Inflammatory macrophage treated with lipopolysaccharide for 4 hours (primary cell): ENCODE results near the gene P3R3URF.
"Not testable (repeated sequence)": the region's sequence is repeated elsewhere in the genome, so short reads cannot be mapped to it uniquely, and the experiment has no call there.

Source experiments
- DNase-seq: peaks from one replicate; pipeline ENCODE4 v3.0.0-alpha.2; 2020

Gene P3R3URF

GRCh38 chr1:46176211-46176865 is at the start of gene P3R3URF:
Gene P3R3URF, minus strand, starts transcription at chr1:46176488. Its CDS starts 17 bp downstream, at chr1:46176471.
- DNase-seq: no peak

DNA sequence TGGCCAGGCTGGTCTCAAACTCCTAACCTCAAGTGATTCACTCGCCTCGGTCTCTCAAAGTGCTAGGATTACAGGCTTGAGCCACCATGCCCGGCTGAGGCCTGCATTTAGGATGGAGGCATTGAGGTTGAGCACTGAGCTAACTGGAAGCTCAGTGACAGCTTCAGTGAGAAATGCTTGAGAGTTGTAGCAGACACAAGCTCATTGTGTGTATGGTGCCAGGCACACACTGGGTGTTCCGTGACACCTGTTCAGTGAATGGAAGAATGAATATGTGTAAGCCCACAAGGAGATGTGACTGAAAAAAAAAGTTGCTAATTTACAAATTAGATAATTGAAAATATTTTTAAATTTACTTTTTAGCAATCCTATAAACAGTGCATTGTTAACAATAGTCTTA is 48.7 kb upstream of the P3R3URF start:
- DNase-seq: no peak

DNA sequence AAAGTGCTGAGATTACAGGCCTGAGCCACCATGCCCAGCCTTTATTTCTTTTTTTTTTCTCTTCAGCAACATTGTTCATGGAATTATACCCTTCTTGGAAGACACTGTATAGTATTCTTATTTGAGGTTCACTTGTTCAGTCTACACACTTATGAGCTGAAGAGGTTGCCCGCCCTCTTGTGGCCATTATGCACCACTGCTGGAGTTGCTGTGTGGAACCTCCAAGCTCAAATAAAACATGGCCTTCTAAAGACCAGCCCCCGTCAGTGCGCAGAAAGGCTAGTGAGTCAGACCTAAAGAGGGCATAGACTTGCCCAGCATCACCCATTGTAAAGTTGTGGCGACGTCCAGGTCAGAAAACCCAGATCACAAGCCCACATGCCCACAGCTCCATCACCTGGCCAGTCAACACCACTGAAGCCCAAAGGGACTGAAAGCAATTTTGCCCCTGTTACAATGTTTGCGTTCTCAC is 47.2 kb upstream of the P3R3URF start:
- DNase-seq: peak; percentile 77

- not testable (repeated sequence) for DNase-seq
Observed at GRCh38 chr1:46223055-46223454, 46.8 kb upstream of the P3R3URF start.

DNA sequence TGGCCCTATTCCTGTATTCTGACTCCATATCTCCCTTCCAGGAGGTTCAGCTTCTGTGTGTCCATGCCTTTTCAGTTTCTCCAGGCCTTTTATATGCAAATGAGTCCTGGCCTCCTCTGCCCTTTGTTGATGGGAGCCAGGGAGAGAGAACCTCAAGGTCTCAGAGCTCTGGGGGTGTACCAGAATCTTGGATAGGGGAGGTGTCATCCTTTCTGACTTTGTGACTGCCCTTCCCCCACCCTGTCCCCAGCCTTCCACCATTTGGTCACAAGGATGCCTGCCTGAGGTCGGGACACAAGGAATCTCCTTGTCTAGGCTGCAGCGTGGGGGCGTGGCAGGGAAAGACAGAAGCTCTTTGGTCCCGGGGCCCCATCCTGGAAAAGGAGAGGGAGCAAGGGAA is 45.5 kb upstream of the P3R3URF start:
- DNase-seq: no peak

DNA sequence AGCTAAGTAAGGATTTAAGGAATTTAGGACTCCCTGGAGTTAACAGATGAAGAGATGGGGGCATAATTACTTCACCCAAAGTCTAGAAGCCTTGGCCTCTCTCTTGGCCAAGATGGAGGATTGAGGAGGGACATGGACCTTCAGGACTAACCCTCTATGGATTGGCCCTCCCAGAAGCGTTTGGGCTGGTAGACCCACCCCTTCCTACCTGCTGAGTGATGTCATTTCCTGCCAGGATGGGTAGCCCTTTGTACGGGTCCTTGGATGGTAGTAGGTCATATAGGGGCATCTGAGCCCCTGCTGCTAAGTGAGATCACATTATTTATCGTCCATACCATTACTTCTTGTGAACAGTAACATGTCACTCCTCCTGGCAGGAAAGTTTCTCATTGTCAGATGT is 44.5 kb upstream of the P3R3URF start:
- no peak for DNase-seq

GRCh38 chr1:46219551-46220520 is 43.5 kb upstream of the P3R3URF start:
- DNase-seq: no peak

GRCh38 chr1:46218443-46218842 is 42.2 kb upstream of the P3R3URF start:
- no peak for DNase-seq

- DNase-seq: no peak
Observed at GRCh38 chr1:46215504-46215903, 39.2 kb upstream of the P3R3URF start.

DNA sequence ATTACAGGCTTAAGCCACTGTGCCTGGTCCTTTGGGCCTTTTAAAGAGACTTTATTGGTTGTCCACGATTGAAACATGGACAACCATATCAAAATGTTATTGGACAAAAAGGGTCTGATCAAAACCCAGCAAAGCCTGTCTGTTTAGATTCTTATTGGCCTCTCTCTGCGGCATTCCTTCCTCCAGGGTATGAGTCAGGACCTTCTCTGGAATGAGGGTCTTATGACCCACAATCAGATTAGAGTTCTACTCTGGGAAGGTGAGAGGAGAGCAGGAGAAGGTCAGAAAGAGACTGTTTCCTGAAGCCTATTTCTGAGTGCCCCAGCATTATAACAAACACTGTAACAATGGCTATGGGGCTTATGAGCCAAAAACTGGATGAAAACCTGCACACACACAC is 34.8 kb upstream of the P3R3URF start:
- DNase-seq: no peak

- no peak for DNase-seq
Observed at GRCh38 chr1:46210561-46210960, 34.3 kb upstream of the P3R3URF start.

DNA sequence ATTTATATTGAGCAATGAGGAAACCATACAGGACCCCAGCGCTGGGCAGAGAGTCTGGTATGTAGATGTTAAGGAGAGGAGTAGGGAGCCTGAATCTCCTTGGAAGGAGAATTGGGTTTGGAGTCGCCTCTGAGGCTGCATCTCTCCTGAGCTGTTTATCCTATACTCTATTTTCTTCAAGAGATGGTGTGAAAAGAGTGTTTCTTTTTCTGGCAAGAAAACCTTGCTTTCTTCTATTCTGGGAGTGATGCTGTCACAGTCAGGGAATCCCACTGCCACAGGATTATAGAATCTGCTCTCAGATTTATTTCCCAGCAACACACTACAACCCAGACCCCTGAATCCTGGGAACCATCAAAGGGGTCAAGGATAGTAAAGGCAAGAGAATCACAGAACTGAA is 30.1 kb upstream of the P3R3URF start:
- no peak for DNase-seq

DNA sequence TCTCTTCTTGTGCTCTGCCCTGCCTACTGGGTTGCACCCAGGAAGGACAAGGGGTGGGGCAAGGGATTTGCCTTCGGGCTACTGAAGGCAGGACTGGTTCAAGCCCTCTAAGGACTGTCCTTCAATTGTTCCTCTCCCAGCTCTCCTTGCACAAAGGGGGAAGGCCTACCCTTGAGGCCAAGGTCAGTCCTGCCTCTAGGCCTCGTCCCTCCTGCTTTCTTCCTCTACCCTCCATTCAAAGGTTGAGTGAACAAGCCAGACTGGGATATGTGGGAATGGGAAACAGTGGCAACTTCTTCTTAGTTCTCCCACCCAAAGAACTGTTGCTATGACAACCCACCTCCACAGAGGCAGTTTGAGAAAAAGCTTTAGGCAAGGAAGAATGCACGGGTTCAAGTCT is 29.5 kb upstream of the P3R3URF start:
- DNase-seq: no peak

GRCh38 chr1:46205141-46205540 is 28.9 kb upstream of the P3R3URF start:
- no peak for DNase-seq

GRCh38 chr1:46204406-46204742 is 28.1 kb upstream of the P3R3URF start:
- DNase-seq: no peak

DNA sequence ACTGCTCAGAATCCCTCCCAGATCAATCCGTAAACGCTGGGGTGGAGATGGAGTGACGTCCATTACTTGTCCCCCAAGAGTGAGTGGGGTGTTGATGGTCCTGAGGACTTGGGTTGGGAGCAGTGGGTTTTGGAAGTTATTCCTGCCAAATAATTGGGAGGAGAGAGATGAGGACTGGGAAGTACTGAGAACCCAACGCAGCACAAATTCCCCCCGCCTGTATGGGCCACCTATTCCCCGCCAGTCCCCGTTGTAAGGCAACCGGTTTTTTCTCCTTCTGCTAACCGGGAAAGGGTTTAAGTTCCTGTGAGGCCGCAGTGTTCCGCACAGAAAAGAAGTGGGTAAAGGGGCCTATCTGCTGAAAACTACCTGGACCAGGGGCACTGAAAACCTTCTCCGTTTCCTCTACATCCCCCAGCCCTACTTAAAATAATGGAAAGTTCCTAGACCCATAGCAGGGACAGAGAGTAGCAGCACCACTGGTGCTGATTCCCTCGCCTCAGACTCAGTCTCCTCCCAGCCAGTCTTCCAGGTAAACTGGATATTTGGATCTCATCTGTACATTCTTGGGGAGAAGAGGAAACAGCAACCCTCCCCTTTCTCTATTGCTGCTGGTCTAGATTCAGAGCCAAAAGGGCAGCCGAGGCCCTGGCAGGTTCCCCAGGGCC is 27.6 kb upstream of the P3R3URF start:
- no peak for DNase-seq

- DNase-seq: no peak
Observed at GRCh38 chr1:46199233-46199749, 23.0 kb upstream of the P3R3URF start.

GRCh38 chr1:46197964-46198811 is 21.9 kb upstream of the P3R3URF start, which contains the start of gene POMGNT1:
Gene POMGNT1, minus strand, starts transcription at chr1:46198434. Its CDS starts 613 bp downstream, at chr1:46197821.
- DNase-seq: peak; percentile 71

- no peak for DNase-seq
Observed at GRCh38 chr1:46197560-46197963, 21.3 kb upstream of the P3R3URF start.

GRCh38 chr1:46196609-46197008 is 20.3 kb upstream of the P3R3URF start:
- DNase-seq: no peak

DNA sequence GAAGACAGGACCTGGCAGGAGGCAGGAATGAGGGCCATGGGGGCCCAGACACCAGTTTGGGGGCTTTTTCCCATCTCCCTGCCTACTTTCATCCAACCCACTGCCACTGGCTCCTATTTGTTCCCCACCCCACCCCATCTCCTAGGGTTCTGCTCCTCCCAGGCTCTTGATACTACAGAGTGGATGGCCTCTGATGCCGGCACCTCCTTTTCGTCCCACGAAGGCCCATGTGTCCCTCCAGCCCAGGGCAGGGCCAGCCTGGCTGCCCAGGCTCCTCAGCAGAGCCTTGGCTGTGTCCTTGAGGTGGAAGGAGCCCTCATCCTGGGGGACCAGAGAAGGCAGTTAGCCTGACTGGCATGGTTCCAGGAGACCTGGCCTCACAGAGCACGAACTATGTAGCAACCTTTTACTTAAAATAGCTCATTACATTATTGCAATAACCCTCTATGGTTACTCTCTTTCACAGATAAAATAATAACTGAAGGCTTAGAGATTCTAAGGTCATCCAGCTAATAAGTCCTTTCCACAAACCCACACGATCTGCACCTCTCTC is 18.4 kb upstream of the P3R3URF start:
- no peak for DNase-seq
